ENCODE measurements around the gene GMIP. TPM values are rescaled to one million over a fixed set of nuclear protein-coding genes. Genes with fewer than 3 reads are reported as not detected.

GMIP gene
- total and polyA plus RNA-seq, 12 donors: 1.4 to 11.8 (median 2.4) TPM

GRCh38 chr19:19588546-19588945 is 54.9 kb downstream of the GMIP start:
- 86 to 89% methylated on average over 2 of the region's 2 CpGs for WGBS, 2 donors
- no peak for ATAC-seq
- Histone ChIP-seq H3K9me3 (no peaks in the 10 kb centered on the region), H3K4me3 (no peak overlapping the region), H3K27ac (no peak overlapping the region), H3K4me1 (peaks cover 0 to 19% (median 0%) of the 10 kb centered on the region in 9 donors), H3K27me3 (peaks cover 0 to 6% (median 0%) of the 10 kb centered on the region in 7 donors), H3K36me3 (no peaks in the 10 kb centered on the region)
- DNase-seq: no peak
- TF ChIP-seq CTCF (IDR thresholded peaks at IDR 0.05): no peak
- intact Hi-C loops (cut with DNase I): no loop called here

GRCh38 chr19:19587771-19588170 is 55.7 kb downstream of the GMIP start:
- no peak for TF ChIP-seq CTCF (IDR thresholded peaks at IDR 0.05)
- ATAC-seq (no peak), DNase-seq (no peak)
- peaks cover 0 to 1% (median 0%) of the 10 kb centered on the region in 7 donors for H3K27me3 ChIP-seq
- intact Hi-C loops (cut with DNase I): no loop called here
- no peak overlapping the region for H3K27ac ChIP-seq
- no peaks in the 10 kb centered on the region for H3K9me3 ChIP-seq
- peaks cover 0 to 19% (median 0%) of the 10 kb centered on the region in 9 donors for H3K4me1 ChIP-seq
- WGBS, 2 donors: 93% methylated on average over 5 of the region's 5 CpGs
- no peaks in the 10 kb centered on the region for H3K36me3 ChIP-seq
- no peak overlapping the region for H3K4me3 ChIP-seq

DNA sequence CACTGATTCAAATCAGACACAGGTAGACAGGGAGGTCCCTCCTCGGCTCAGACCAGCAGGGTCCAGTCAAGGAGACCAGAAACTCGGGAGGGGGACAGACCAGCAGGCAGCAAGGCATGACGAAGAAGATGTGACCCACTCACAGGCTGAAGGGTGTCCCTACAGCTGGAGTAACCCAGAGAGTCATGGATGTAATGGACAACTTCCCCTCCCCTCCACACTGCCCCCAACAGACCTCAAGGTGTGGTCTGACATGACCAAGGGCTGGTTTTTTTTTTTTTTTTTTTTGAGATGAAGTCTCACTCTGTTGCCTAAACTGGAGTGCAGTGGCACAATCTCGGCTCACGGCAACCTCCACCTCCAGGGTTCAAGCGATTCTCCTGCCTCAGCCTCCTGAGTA is 59.1 kb downstream of the GMIP start:
- ATAC-seq: no peak
- H3K27ac ChIP-seq: no peak overlapping the region
- no peaks in the 10 kb centered on the region for H3K9me3 ChIP-seq
- no peak for DNase-seq
- H3K36me3 ChIP-seq: no peaks in the 10 kb centered on the region
- 86 to 90% methylated on average over 6 of the region's 6 CpGs for WGBS, 2 donors
- intact Hi-C loops (cut with DNase I): no loop called here
- H3K27me3 ChIP-seq: no peaks in the 10 kb centered on the region
- no peaks in the 10 kb centered on the region for H3K4me1 ChIP-seq
- no peak overlapping the region for H3K4me3 ChIP-seq
- no peak for TF ChIP-seq CTCF (IDR thresholded peaks at IDR 0.05)

- no peak for ATAC-seq
- DNase-seq: no peak
- 86 to 92% methylated on average over 6 of the region's 6 CpGs for WGBS, 2 donors
- no peaks in the 10 kb centered on the region for H3K27me3 ChIP-seq
- intact Hi-C loops (cut with DNase I): no loop called here
- no peaks in the 10 kb centered on the region for H3K36me3 ChIP-seq
- no peak overlapping the region for H3K4me3 ChIP-seq
- H3K4me1 ChIP-seq: no peaks in the 10 kb centered on the region
- no peak for TF ChIP-seq CTCF (IDR thresholded peaks at IDR 0.05)
- H3K9me3 ChIP-seq: no peaks in the 10 kb centered on the region
- no peak overlapping the region for H3K27ac ChIP-seq
Measured at GRCh38 chr19:19582471-19582870, 61.0 kb downstream of the GMIP start.
